ENCODE data around the gene PLEKHM2. TPM values are rescaled to one million over a fixed set of nuclear protein-coding genes. Genes with fewer than 3 reads are reported as not detected.

The PLEKHM2 gene
- total RNA-seq, 1 experiment from 2014 or later: 45.9 TPM

GRCh38 chr1:15703562-15703961, 19.4 kb downstream of the PLEKHM2 start:
- H3K27ac ChIP-seq (ENCODE audit: insufficient read length, low read depth, low read length): no peak overlapping the region

More at GRCh38 chr1:15703562-15703961, 19.4 kb downstream of the PLEKHM2 start:
- Histone ChIP-seq H3K18ac (ENCODE audit: insufficient read length, low read depth, low read length) (no peak overlapping the region), H4K20me1 (ENCODE audit: control insufficient read depth, insufficient read depth, insufficient read length) (no peaks in the 10 kb centered on the region), H2BK20ac (ENCODE audit: low read depth, low read length, poor library complexity, severe bottlenecking) (no peak overlapping the region), H4K8ac (replicated peaks; ENCODE audit: insufficient read length, low read depth, low read length) (no peak overlapping the region), H3K56ac (ENCODE audit: insufficient read length, low read depth, low read length) (no peak overlapping the region), H2AFZ (ENCODE audit: low read length) (no peak overlapping the region), H4K91ac (ENCODE audit: insufficient read length, low read depth, low read length) (no peak overlapping the region), H3K79me1 (ENCODE audit: insufficient read depth, low read depth, low read length, poor library complexity, severe bottlenecking) (no peaks in the 10 kb centered on the region), H2BK5ac (ENCODE audit: insufficient read length, low read length) (no peak overlapping the region), H3K27me3 (ENCODE audit: insufficient read depth, low read length) (no peaks in the 10 kb centered on the region), H3K14ac (ENCODE audit: insufficient read depth, low read length) (no peak overlapping the region; the same call in 1 of the 2 replicates), H3K23me2 (ENCODE audit: insufficient read length, low read depth, low read length, poor library complexity, severe bottlenecking) (no peaks in the 10 kb centered on the region), H3K4me2 (ENCODE audit: insufficient read depth, insufficient read length, low read length) (no peak overlapping the region), H2BK15ac (ENCODE audit: low read depth, low read length) (no peak overlapping the region), H2AK5ac (ENCODE audit: insufficient read length, low read length) (no peak overlapping the region), H3K9me3 (ENCODE audit: control insufficient read depth, low read depth, low read length) (no peaks in the 10 kb centered on the region), H3K4me1 (ENCODE audit: insufficient read depth, low read length) (no peaks in the 10 kb centered on the region; the same call in 1 of the 2 replicates), H2BK120ac (ENCODE audit: low read depth, low read length, poor library complexity, severe bottlenecking) (no peak overlapping the region), H3T11ph (ENCODE audit: low read length) (no peak overlapping the region), H3K4ac (ENCODE audit: low read depth, low read length) (no peak overlapping the region), H2BK12ac (ENCODE audit: insufficient read length, low read depth, low read length) (no peak overlapping the region), H3K9ac (ENCODE audit: extremely low read depth, insufficient read length, low read length) (no peak overlapping the region), H3K79me2 (ENCODE audit: insufficient read depth, low read length) (no peaks in the 10 kb centered on the region; the same call in 1 of the 2 replicates), H3K23ac (ENCODE audit: insufficient read length, low read depth, low read length) (no peak overlapping the region), H4K5ac (ENCODE audit: insufficient read length, low read depth, low read length) (no peak overlapping the region)
- no peak for TF ChIP-seq CTCF (conservative IDR thresholded peaks at IDR 0.05)
- H3K4me1 Mint-ChIP-seq: peaks cover 3% of the 10 kb centered on the region in 2 experiments; a peak in 2 of 4 replicates
- H3K4me3 Mint-ChIP-seq: no peak overlapping the region
- no peaks in the 10 kb centered on the region for H3K27me3 Mint-ChIP-seq (ENCODE audit: low read depth)
- no CpG with 5 or more reads among the region's 9 CpGs for WGBS (ENCODE audit: extremely low coverage, insufficient read length, low lambda C conversion rate)
- no peak for DNase-seq
- peak overlapping the region; percentile 4 to 88 (median 8); a peak in 4 of 7 replicates for H3K27ac Mint-ChIP-seq
- no peaks in the 10 kb centered on the region for H3K9me3 Mint-ChIP-seq
- H3K36me3 Mint-ChIP-seq (ENCODE audit: insufficient read depth in 1 of 3, low read depth in 3 of 3): peaks cover 6 to 17% (median 13%) of the 10 kb centered on the region in 3 experiments
